HEK293 (cell line): ENCODE results near the gene MLLT10.

Experiments used
- REPIN1 ChIP-seq: fragments of 450-650 bp; formaldehyde crosslinking; IDR thresholded peaks from 2 replicates; pipeline ENCODE4 v1.5.1; 2017; ENCODE audit warnings: missing biosample characterization, missing genetic modification characterization, low read depth
- ZNF10 ChIP-seq: fragments of 450-650 bp; formaldehyde crosslinking; IDR thresholded peaks from 2 replicates; pipeline ENCODE4 v1.5.1; 2017; ENCODE audit warnings: missing biosample characterization, missing genetic modification characterization
- ZNF169 ChIP-seq: fragments of 450-650 bp; formaldehyde crosslinking; IDR thresholded peaks from 2 replicates; pipeline ENCODE4 v1.5.1; 2016; ENCODE audit warnings: missing biosample characterization, missing genetic modification characterization
- ZNF776 ChIP-seq: fragments of 450-650 bp; formaldehyde crosslinking; IDR thresholded peaks from 2 replicates; pipeline ENCODE4 v1.5.0; 2017; ENCODE audit warnings: missing biosample characterization, missing genetic modification characterization, borderline replicate concordance
- ZNF777 ChIP-seq: fragments of 450-650 bp; formaldehyde crosslinking; IDR thresholded peaks from 2 replicates; pipeline ENCODE4 v1.5.1; 2017; ENCODE audit warnings: missing biosample characterization, missing genetic modification characterization, borderline replicate concordance

DNA sequence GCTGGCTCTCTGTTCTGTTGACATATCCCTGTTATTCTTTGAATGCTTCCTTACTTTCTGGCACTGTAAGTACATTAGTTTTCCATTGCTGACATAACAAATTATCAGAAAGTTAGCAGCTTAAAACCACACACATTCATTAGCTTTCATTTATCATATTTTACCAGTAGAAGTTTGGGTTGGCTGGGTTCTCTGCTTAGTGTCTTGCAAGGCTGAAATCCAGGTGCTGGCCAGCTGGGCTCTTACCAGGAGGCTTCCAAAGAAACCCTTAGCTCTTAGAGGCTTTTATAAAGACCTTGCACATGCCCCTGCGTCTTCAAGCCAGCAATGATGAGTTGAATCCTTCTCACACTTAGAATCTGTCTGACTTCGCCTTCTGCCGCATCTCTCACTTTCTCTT lies 160.6 kb downstream of the MLLT10 start:
- no peak for TF ChIP-seq REPIN1 (tag by site-specific recombination)
- no peak for TF ChIP-seq ZNF776 (tag by site-specific recombination)
- TF ChIP-seq ZNF777 (tag by site-specific recombination), result no peak
- no peak for TF ChIP-seq ZNF10 (tag by site-specific recombination)
- no peak for TF ChIP-seq ZNF169 (tag by site-specific recombination)
